SW480 (cell line): ENCODE data around the gene ZDHHC11B.
"Not testable (repeated sequence)": the region's sequence is repeated elsewhere in the genome, so short reads cannot be mapped to it uniquely, and the experiment has no call there.

Source experiments
- DNase-seq: peaks from one replicate; pipeline ENCODE4 v3.0.0-alpha.2; 2016; ENCODE audit warnings: low spot score

The ZDHHC11B gene

DNA sequence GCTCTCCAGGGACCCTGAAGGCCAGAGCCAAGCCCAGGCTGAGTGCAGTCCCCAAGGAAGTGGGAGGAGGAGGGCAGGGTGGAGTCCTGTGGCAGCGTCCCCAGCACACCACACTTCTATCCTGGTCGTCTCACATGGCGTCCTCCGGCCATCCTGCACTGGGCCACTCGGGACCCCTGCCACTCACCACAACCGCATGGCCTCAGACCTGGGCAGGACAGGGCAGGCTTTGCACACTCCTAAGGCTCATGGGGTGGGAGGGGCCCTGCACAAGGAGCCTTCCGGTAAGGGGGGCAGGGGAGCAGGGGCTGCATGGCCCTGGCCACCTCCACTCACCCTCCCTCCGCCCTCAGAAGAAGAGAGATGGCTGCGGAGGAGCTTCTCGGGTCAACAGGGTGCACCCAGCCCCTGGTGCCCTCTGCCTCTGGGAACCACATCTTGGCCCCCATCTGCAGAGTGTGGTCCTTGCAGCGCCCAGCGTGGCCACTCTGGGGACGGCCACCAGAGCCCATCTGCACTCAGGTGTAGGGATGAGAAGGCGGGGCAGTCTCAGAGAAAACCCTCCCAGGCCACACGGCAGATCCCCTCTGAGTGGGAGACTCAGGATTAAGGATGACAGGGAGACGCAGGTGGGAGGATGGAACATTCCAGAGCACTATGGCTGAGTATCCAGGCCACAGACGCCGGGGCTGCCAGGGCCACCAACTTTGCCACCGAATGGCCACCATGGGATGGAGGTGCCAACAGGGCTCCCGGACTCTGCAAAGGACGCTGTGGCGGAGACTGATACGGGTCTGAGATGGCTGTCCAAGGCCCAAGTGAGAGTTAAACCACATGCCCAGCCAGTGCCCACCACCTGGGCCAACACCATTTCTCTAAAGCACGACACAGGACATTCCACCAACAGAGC is 99.0 kb downstream of the ZDHHC11B start:
- no peak for DNase-seq

DNA sequence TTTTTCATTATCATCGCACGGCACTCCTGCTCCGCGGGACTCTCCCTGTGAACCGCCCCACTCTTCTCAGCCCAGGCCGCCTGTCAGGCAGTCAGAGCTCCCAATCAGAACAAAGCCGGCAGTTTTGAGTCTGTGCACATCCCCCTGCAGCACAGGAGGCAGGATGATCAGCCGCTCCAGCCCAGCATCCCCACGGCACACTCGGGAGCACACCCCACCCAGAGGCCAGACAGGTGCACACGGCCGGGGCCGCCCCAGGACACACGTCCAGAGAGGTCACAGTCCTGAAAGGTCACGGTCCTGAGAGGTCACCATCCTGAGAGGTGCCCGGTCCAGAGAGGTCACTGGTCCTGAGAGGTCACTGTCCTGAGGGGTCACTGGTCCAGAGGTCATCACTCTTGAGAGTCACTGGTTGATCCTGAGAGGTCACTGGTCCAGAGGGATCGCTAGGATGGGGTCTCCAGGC is 99.7 kb downstream of the ZDHHC11B start:
- no peak for DNase-seq

DNA sequence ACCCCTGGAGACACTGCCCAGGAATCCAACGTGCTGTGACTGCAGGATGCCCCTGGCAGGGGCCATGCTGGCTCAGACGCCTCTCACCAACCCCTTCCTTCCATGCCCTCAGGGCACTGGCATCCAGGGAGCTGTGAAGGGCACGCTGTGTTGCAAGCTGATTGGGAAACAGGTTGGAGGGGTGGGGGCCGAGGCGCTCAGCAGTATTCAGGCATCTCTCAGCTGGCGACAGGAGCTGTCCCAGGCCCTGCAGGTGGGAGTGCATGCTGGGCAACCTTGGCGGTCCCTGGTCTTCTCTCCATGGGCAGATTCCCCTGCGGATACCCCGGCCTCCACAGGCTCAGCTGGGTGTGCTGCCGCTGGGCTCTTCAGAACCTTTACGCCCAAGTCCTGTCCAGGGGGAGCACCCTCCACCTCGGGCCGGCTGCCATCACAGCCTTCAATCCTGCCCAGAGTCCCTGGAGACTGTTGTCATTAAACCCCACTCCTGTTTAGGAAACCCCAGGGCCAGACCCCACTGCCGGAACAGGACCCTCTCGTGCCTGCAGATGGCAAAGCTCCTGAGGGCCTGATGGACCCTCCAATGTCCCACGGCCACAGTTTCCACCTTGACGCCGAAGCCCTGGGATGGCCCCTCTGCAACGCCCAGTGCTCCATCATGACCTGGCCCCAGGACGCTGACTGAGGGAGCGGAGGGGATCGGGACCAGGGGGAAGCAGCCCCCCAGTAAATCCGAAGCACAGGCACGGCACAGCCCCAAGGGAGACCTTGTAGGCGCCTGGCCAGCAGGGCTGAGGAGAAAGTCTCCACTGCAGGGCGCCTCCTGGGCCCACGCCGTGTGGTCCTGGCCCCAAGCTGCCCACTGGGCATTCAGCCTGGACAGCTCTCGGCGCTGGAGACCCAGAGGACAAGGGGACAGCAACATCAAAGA is 100.7 kb downstream of the ZDHHC11B start:
- DNase-seq = no peak

DNA sequence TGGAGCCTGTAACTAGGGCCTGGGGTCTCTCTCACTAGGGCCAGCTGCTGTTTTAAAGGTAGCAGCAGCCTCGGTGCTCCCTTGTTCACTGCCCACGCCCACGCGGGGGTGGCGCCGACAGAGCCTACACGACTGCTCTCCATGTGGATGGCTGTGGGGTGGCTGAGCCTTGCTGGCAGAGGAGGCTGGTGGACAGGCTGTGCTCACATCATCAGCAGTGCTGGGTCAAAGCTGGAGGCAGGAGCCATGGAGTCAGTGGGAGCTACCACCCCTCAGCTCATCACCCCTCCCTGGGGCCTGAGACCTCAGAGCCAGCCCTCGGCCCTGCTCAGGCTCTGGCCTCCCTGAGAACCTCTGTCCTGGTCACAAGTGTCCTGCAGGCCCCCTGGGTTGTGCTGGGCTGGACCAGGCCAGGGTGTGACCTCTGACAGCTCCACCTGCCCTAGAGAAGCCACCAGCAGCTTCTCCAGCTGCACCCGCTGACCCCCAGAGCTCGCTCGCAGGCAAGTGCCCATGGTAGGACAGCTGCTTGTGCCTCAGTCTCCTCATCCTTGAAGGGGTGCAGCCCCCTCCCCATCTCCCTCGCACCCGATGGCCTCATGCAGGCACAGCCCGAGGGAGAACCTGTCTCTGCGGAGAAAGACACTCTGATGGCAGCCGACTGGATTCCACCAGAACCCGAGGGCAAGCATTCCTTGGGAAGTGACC is 101.7 kb downstream of the ZDHHC11B start:
- DNase-seq = not testable (repeated sequence)

DNA sequence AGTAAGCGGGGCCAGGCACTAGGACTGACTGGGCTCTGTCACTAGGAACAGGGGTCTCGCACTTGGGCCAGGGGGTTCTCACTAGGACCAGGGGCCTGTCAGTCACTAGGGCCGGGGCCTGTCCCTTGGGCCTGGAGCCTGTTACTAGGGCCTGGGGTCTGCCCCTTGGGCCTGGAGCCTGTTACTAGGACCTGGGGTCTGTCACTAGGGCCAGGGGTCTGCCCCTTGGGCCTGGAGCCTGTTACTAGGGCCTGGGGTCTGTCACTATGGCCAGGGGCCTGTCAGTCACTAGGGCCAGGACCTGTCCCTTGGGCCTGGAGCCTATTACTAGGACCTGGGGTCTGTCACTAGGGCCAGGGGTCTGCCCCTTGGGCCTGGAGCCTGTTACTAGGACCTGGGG is 102.3 kb downstream of the ZDHHC11B start:
- DNase-seq = not testable (repeated sequence)

DNA sequence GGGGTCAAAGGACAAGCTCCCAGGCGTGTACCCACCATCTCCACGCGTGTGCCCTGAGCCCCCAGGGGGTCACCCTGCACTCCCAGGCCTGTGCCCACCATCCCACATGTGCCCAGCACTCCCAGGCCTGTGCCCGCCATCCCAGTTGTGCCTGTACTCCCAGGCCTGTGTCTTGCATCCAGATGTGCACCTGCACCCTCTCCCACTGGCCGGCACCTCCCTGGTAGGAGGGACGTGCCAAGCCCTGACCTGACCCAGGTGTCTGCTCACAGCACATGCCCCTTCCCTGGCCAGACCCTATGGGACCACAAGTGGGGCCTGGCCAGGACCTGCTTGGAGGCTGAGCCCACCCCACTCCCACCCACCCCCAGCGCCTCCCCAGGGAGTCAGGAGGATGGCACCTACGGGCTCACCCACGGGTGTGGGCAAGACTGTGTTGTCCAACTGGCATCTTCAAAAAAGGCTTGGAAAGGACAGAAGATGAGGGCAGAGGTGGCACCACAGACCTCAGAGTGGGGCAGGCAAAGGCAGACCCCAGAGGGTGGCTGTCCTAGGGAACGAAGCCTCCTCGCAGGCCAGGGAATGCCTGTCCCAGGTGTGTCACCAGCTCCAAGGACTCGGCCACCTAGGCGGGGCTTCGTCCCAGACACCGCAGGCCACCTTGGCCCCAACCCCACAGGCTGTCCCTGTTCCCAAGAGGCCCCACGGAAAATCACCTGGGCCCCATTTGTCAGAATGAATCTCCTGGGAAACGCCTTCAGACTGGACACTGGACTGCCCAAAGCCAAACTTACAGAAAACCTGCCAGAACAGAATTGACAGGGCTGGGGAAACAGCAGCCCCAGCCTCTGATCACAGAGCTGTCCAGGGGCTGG is 103.0 kb downstream of the ZDHHC11B start:
- not testable (repeated sequence) for DNase-seq

DNA sequence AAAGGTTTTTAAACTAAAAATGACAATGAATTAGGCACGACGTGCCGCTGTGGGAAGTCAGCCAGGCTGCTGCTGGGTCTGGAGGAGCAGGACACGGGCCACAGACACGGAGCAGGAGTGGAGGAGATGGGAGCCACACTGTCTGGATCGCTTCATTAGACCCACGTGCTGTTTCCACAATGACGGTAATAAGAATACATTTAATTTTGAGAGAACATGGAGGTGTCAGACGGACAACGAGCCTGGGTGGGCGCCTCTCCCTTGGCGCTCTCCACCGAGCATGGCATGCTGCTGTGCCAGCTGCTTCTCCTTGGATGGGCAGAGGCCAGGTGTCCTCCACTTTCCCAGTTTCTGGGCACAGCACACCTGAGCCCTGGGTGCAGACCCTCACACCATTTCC is 103.7 kb downstream of the ZDHHC11B start:
- not testable (repeated sequence) for DNase-seq

DNA sequence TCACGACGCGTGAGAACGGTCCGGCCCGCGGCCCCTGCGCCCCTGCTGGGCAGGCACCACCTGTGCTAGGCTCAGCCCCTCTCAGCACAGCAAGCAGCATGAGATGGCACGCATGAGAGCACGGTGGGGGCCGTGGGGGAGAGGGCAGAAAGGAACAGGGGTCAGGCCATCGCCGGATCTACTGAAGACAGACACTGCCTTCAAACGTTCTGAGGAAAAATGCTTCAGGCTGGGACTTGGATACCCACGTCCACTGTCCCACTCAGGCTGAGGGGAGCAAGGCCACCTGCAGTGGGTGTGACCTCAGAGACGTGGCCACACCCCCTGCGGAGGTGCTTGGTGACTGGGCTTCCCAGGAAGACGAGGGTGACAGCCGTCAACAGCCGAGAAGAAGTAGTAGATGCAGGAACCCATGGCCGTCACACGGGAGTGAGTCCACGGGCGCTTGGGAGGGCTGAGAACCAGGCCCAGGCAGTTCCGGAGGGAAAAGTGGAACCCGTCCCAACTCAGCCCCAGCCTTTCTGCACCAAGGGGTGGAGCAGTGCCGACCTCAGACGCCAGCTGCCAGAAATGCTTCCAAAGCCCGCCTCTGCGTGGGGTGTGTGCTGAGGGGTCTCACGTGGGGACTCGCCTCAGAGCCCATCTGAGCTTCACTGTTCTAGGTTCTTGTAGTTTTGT is 104.3 kb downstream of the ZDHHC11B start:
- not testable (repeated sequence) for DNase-seq

DNA sequence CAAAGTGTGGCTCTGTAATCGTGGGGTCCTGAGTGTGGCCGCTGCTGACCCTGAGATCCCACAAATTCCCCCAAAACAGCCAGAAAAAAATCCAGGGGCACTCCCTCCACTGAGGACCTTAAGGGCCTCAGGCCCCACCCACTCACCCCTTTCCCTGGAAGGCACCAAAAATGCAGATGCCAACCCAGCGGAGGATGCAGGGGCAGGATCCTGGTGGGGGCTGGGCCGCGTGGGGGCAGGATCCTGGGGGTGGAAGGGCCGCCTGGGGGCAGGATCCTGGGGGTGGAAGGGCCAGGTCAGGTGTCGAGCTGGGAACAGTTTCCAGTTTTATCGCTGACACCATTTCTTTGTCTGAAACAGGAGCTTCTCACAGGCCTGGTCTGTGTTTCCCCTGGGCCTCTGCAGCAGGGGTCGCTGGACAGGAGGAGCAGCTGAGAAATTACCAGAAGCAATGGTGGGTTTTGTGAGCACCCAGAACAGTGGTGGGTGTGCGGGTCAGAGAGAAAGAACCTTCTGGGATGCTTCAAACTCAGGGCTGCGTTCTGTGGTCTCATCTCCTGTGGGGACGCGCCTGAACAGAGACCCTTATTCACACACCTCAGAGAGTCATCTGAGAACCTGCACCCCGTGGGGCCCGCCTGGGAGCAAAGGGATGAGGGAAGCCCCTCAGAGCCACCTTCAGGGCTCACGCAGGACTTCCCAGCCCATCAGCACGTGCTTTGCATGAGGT is 105.2 kb downstream of the ZDHHC11B start:
- DNase-seq = not testable (repeated sequence)

DNA sequence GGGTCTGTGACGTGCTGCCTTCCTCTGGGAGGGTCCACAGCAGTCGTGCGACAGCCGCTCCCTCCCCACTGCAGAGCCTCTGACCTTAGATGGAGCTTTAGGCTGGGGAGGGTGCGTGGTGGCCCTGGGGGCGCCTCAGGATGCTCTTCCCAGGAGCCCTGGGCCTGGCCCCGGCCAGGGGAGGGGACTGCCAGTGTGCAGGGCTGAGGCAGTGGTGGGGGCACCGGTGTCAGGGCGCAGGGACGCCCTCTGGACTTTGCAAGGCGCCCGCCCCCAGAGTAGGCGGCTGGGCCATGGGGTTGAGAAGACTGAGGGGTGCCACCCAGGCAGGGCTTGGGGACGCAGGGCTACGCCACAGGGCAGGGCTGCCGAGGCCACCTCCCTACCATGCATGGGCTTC is 106.0 kb downstream of the ZDHHC11B start:
- not testable (repeated sequence) for DNase-seq

DNA sequence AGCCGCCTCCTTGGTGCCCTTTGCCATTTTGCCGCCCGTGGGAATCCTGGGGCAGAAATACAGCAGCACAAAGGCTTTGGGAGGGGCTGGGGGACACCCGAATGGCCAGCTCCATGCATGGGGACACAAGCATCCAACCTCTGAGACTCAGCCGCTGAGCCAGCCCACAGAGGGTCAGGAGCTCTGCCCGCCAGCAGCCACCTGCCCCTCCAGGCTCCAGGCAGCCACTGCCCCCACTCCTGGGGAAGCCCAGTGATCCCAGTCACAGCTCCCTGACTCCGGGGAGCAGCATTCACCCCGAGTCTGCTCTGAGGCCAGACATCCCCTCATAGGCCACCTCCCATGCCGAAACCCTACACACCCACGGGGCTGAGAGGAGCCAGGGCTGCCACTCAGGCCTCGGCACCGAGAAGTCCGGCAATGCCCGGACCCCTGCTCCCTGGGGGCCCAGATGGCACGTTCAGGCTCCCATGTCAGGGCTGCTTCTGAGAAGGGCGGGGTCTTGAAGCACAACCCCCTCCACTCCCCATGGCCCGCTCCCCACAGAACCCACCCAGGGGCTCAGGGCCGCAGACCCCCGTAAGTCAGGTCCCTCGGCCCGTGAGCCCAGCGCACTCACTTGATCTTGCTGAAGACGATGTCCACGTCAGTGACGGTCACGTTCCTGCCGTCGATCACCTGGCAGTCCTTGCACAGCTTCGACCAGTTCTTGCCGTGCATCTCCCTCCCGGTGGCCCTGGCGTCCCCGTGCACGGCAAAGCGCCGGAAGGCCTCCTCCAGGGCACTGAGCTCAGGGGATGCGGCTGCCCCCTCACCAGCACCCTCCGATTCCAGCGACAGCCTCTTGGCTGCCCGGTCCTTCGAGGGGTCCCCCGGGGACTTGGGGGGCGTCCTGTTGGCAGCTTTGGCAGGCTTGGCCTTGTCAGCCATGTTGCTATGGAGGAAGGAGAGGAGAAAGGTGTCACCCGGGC is 107.1 kb downstream of the ZDHHC11B start:
- no peak for DNase-seq

DNA sequence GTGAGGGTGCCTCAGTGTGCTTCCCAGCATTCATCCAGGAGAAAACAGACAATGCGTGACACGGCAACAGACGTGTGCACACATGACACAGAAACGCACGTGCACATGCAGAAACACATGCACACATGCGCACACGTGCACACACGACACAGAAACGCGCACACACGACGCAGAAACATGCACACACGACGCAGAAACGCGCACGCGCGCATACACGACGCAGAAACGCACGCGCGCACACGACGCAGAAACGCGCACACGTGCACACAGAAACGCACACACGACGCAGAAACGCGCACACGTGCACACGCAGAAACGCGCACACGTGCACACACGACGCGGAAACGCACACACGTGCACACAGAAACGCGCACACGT is 107.8 kb downstream of the ZDHHC11B start:
- DNase-seq = no peak

DNA sequence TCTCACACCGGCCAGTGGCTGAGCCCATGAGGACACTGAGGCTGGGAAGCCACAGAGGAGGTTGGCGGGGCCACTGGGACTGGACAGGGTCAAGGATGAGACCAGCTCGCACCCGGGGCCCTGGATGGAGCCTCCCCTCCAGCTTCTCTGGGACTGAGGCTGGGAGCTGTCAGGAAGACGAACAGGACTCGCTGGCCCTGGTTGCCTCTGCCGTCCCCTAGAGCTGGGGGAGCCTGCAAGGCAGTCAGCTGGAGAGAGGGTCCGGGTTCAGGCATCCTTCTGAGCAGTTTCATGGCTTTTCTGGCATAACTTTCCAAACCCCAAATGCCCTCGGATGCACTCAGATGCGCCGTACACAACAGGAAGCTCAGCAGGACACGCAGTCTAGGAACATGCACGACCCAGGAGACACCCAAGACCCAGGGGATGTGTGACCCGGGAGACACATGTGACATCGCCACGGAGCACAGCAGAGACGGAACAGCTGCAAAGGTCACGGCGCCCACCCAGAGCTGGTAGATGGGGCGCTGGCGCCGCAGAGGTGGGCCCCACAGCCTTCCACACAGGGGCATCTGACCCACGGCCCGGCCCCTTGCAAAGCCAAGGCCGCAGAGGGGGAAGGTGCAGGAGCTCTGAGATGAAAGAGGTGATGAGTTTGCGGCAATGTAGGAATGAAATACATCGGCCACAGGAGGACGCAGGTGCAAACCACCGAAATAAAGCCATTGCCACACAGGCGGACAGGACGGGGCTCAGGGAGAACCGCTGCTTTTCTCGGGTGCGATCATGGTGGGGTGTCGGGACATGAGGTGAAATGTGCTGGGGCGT is 108.4 kb downstream of the ZDHHC11B start:
- peak; percentile 35 for DNase-seq

DNA sequence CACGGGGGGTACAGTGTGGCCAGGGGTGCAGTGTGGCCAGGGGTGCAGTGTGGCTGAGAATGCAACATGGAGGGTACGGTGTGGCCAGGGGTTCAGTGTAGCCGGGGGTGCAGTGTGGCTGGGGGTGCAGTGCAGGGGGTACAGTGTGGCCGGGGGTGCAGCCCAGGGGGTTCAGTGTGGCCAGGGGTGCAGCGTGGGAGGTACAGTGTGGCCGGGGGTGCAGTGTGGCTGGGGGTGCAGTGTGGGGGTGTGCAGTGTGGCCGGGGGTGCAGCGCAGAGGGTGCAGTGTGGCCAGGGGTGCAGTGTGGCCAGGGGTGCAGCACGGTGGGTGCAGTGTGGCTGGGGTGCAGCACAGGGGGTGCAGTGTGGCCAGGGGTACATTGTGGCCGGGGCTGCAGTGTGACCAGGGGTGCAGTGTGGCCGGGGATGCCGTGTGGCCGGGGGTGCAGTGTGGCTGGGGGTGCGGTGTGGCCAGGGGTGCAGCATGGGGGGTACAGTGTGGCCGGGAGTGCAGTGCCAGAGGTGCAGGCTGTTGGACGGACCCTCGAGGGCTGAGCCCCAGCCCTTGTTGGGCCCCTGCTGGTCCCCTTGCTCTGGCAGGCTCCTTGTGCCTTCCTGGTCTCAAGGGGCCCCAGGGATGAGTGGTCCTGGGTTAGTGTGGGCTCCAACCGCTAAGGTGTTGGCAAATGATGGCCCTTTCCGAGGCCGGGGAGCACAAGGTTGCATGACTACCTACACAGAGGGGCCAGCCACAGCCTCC is 109.2 kb downstream of the ZDHHC11B start:
- DNase-seq = no peak

DNA sequence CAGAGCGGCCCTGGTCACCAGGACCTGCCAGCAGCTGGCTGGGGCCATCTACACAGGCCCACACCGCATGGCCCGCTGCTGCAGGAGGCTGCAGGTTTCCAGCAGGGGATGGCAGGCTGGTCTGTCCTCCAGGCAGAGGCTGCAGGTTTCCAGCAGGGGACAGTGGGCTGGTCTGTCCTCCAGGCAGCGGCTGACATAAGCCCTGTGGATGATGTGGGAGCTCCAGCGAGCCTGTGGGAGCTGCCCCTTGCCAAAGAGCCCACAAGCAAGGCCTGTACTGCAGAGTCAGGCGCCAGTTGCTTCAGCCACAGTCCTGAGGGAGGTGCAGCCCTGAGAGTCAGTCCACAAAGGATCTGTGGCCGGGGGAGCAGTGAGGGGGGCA is 109.9 kb downstream of the ZDHHC11B start:
- DNase-seq = peak; percentile 27

DNA sequence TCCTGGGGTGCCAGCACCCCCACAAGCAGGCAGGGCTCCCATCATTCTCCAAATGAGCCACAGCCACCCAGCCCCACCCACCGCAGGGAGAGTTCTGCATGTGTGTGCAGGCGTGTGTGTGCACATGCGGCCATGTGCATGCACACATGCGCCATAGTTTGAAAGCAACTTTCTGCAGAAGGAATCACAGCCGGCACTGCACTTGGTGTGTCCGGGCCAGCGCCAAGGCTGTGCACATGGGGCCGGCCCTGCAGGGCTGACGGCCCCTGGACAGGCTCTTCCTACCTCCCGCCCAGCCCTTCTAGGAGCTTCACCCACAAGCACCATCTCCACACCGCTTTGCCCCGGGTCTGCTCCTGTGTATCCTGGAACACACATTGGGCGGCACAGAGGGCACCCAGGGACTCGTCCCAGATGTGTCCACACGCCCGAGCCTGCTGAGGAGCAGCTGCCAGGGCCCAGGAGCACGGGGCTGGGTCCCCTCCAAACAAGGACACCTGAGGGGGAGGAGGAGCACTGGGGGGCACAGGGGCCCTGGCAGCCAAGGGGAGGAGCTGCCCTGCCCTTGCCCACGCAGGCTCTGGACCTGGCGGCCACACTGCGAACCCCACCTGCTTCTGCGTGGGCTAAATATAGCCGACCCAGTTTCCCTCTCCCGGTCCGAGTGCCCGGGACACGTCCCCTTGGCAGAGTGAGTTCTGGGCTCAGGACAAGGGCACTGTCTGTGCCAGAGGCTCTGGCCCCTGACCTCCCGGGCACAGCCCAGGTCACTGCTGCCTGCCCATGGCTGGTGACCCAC is 110.5 kb downstream of the ZDHHC11B start:
- DNase-seq = no peak
